PC-9 (cell line): ENCODE data around the gene ARID5B.

Experiments used
- EZH2 ChIP-seq: fragments of 200-600 bp; sonication (generic); IDR thresholded peaks from 2 replicates; pipeline ENCODE4 v1.8.0; 2017; ENCODE audit warnings: antibody characterized with exemption, low read depth
- TF ChIP-seq, protein P1 (sequence below): fragments of 200-600 bp; sonication (generic); conservative IDR thresholded peaks from 2 replicates; pipeline ENCODE4 v1.6.1; 2017; ENCODE audit warnings: mixed run types, antibody characterized with exemption, mild to moderate bottlenecking, moderate library complexity

DNA sequence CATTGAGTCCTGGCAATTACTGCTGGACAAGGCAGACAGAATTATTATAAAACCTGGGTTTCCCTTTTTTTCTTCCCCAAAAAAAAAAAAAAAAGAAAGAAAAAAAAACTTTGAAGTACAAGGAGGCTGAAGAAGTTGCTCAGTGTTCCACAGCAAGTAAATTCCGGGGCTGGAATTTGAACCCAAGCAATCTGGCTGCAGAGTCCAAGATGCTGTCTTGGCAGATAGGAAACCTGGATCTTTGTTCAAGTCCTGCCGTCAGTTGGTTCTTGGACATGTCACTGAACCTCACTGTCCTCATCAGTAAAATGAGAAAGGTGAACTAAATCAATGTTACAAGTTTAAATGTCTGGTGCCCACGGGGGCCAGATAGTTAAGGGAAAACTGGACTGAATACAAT is 35.3 kb downstream of the ARID5B start:
- TF ChIP-seq, protein P1, sequence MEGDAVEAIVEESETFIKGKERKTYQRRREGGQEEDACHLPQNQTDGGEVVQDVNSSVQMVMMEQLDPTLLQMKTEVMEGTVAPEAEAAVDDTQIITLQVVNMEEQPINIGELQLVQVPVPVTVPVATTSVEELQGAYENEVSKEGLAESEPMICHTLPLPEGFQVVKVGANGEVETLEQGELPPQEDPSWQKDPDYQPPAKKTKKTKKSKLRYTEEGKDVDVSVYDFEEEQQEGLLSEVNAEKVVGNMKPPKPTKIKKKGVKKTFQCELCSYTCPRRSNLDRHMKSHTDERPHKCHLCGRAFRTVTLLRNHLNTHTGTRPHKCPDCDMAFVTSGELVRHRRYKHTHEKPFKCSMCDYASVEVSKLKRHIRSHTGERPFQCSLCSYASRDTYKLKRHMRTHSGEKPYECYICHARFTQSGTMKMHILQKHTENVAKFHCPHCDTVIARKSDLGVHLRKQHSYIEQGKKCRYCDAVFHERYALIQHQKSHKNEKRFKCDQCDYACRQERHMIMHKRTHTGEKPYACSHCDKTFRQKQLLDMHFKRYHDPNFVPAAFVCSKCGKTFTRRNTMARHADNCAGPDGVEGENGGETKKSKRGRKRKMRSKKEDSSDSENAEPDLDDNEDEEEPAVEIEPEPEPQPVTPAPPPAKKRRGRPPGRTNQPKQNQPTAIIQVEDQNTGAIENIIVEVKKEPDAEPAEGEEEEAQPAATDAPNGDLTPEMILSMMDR: no peak
- no peak for TF ChIP-seq EZH2
